ENCODE results near the gene LITAF.
A peak's percentile ranks its signal among the peaks of the same experiment; 100 is the strongest.
"Not testable (repeated sequence)": the region's sequence is repeated elsewhere in the genome, so short reads cannot be mapped to it uniquely, and the experiment has no call there.

The LITAF gene

DNA sequence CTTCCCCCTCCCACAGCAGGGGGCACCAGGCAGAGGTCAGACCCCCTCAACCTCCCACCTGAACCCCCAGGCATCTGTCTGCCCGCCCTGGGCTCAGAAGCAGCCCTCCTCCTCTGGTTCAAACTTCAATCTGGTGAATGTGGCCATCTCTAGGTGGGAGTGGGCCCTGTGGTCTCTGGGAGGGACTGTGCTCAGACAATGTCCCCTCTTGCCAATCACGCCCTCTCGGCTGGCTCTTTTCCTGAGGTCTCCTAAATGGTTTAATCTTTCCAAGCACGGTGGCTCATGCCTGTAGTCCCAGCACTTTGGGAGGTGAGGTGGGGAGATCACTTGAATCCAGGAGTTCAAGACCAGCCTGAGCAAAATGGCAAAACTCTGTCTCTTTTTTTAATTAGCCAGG, 15.2 kb downstream of the LITAF start:
- DNase-seq, result no peak

GRCh38 chr16:11570806-11571205, 15.9 kb downstream of the LITAF start:
- no peak for DNase-seq

- no peak for DNase-seq
Measured at GRCh38 chr16:11570258-11570657, 16.5 kb downstream of the LITAF start.

GRCh38 chr16:11566398-11566797, 20.3 kb downstream of the LITAF start:
- no peak for DNase-seq

- DNase-seq, result no peak
Measured at GRCh38 chr16:11565665-11566064, 21.1 kb downstream of the LITAF start.

GRCh38 chr16:11564046-11564926, 22.4 kb downstream of the LITAF start:
- no peak for DNase-seq

DNA sequence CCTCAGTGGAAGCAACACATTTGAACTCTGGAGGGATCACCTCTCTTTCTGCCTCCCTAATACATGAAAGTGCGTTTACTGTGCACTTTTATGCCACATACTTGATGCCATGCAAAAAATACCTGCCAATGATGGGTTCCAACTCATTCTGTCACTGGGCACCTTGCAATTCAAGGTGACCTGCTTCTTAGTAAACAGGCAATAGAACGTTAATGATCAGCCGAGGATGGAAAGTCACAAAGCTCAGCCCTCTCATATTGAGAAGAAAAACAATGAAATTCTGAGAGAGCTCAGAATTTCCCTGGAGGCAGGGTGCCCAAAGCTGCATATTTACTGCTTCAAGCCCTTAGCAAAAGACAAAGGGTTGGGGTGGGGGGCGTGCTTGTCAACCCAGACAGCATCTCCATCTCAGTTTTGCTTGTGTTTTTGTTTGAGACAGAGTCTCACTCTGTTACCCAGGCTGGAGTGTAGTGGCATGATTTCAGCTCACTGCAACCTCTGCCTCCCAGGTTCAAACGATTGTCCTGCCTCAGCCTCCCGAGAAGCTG, 23.2 kb downstream of the LITAF start:
- no peak for DNase-seq

GRCh38 chr16:11562941-11563340, 23.8 kb downstream of the LITAF start:
- DNase-seq, result no peak

GRCh38 chr16:11562411-11562810, 24.3 kb downstream of the LITAF start:
- no peak for DNase-seq

DNA sequence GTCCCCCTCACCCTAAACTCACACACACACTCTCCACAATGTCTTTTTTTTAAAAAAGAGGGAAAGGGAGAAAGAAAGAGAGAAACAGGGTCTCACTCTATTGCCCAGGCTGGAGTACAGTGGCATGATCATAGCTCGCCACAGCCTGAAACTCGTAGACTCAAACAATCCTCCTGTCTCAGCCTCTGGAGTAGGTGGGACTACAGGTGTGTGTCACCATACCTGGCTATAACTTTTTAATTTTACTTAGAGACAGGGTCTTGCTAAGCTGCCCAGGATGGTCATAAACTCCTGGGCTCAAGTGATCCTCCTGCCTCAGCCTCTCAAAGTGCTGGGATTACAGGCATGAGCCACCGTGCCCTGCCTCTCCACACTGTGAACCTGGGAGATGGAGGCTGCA, 24.9 kb downstream of the LITAF start:
- no peak for DNase-seq

- DNase-seq, result no peak
Measured at GRCh38 chr16:11561454-11561805, 25.3 kb downstream of the LITAF start.

DNA sequence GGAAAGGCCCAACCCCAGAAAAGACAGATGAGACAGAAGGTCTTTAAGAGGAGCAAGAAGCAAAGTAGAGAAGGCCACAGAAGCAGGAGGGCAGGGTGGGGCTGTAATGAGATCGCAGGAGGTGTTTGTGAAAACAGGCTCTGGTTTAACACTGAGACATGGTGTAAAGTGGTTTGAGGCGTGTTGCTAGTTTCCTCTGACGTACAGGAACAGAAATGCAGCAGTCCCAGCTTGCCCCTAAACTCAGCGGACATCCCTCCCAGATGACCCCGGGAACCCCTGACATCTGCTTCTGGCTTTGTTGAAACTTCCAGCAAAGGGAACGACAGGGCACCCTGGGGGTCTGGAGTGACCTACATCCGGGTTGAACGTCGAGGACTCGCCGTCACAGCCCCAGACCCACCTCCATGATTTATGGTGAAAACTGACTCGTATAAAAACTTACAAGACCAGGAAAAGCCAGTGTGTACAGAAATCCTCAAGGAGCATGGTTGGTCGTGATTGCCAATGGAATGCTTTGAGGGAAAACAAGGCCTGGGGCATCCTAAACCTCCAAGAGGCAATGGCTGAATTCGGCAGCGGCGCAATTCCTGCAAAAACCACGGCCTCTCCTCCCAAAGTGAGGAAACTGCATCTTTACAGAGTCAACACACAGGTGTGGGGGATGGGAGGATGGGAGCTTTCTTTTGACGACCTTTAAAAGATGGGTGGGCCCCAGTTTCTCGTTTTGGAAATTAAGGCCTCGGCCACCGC, 25.8 kb downstream of the LITAF start:
- DNase-seq, result peak; percentile 71

GRCh38 chr16:11558308-11558823, 28.4 kb downstream of the LITAF start:
- DNase-seq, result not testable (repeated sequence)

- no peak for DNase-seq
Measured at GRCh38 chr16:11557801-11558200, 28.9 kb downstream of the LITAF start.

- no peak for DNase-seq
Measured at GRCh38 chr16:11556945-11557720, 29.6 kb downstream of the LITAF start.

DNA sequence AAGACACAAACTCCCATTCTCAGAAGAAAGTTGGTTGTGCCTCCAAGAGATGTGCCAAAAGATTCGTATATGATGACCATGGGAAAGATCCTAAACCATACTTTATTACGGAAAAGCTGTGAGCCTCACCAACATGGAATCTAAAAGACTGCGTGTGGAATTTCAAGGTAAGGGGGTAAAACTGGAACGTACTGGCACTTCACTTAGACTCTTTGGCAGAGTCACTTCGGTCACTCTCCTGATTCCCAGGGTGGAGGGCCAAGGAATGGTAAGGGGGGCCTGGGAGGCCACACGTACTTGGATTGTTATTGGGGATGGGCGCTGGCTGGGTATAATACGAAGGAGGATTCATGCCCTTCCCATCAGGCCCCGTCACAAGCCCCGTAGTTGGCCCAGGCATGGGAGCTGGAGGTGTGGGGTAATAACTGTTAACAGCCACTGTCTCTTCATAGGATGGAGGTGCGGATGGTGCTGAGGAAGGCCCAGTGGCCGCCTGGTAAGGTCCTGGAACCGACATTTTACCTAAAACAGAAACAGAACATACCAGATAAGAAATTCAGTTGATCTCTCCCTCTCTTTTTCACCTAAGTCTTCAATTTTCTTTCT, 30.4 kb downstream of the LITAF start:
- DNase-seq, result no peak

DNA sequence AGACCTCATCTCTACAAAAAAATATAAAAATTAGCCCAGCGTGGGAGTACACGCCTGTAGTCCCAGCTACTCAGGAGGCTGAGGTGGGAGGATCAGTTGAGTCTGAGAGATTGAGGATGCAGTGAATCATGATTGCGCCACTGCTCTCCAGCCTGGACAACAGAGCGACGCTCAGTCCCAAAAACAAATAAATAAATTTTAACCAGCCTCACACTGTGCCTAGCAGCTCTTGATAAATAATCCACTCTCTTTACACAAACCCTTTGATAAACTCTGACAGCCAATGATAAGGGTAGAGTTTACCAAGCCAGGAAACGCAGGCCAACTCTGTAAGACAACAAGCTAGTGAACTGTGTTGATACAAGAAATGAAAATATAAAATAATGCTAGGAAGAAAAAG, 32.7 kb downstream of the LITAF start:
- no peak for DNase-seq

GRCh38 chr16:11553371-11553770, 33.3 kb downstream of the LITAF start:
- DNase-seq, result no peak

- no peak for DNase-seq
Measured at GRCh38 chr16:11552440-11552839, 34.3 kb downstream of the LITAF start.

DNA sequence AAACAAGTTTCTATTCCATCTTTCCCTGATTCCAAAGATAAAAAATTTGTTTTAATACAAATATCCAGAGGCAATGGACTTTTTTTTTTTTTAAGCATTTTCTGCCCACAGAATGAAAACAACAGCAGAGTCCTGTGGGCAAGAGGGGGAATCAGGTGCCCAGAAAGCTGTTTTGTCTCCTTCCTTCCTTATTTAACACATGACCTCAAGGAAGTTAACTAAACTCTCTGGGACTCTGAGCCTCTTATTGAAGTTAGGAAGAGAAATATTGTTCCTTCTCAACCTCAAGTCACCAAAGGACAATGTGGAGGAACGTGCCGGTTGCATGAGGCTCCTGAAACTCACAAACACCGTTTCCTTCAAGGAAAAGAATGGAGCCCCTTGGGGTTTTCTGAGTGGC, 34.9 kb downstream of the LITAF start:
- no peak for DNase-seq

GRCh38 chr16:11550791-11551498, 35.8 kb downstream of the LITAF start:
- DNase-seq, result no peak
